NCI-H2196 (cell line): ENCODE results near the gene OR10D3.
"Not testable (repeated sequence)": the region's sequence is repeated elsewhere in the genome, so short reads cannot be mapped to it uniquely, and the experiment has no call there.

ENCODE experiments used
- DNase-seq: peaks from one replicate; lab custom pipeline; 2025; ENCODE audit not compliant: unreplicated experiment; lab: John Stamatoyannopoulos, UW

OR10D3 gene, protein sequence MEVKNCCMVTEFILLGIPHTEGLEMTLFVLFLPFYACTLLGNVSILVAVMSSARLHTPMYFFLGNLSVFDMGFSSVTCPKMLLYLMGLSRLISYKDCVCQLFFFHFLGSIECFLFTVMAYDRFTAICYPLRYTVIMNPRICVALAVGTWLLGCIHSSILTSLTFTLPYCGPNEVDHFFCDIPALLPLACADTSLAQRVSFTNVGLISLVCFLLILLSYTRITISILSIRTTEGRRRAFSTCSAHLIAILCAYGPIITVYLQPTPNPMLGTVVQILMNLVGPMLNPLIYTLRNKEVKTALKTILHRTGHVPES

DNA sequence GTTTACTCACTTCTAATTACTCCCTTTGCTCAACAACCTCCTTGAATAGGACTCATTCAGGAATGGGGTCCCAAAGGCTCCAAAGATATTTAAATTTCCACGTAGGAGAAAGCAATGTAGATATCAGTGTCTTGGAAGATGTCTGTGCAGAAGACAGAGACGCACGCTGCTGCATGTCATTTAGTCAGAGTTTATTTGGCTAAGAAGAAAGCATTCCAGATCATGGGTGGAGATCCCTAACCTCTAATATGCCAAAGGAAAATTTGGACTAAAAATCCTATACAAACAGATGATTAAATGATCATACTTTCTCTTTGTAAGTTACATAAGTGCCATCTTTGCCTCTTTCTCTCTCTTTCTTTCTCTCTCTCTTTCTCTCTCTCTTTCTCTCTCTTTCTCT lies at the start of gene OR10D3:
Gene OR10D3, plus strand, starts transcription at position 278 of the 400 bp plus-strand sequence. CDS start 1,925 bp downstream, outside the sequence.
- no peak for DNase-seq

DNA sequence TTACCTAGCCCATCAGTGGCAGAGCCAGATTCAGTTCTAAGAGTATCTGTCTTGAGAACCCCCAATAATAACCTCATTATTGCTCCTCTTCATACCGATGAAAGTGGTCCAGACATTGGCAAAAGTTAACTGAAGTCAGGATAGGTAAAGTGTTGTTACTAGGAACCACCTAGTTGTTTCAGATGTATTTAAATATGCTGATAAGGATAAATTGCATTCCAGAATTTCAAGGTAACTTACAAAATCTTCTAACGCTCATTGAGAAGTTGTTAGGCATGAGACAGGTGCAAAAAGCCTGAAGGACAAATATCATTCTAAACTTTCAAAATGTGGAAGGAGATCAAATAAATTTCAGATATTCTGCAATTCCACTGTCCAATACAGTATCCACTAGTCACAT lies 40.1 kb upstream of the OR10D3 start:
- DNase-seq: no peak

DNA sequence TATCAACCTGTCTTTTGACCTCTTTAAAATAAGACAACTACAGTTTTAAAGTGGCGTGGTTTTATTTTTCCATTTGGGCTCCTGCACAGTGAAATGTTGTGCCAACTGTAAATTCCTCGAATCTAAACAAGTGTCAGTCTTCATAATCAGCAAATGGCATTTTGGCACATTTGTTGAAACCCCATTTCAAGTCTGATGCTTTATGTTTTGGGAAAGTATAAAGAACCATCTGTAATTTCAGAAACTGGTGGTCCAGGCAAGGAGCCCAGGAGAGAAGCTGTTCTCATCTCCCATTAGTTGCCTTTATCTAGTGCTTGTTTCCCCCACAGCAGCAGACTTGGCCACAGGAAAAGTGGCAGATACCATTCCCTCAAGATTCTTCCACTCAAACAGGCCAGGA lies 35.2 kb upstream of the OR10D3 start:
- DNase-seq: no peak

DNA sequence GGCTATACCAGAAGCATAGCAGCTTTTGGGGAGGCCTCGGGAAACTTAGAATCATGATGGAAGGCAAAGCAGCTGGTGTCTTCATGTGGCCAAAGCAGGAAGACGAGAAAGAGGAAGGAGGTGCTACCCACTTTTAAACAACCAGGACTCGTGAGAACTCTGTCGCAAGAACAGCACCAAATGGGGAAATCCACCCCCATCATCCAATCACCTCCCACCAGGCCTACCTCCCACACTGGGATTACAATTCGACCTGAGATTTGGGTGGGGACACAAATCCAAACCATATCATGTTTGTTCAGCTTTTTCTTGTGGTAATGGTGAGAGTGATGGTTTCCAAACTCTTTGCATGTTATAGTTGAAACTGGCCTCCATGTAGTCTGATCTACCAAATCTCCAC lies 32.5 kb upstream of the OR10D3 start:
- DNase-seq: no peak

DNA sequence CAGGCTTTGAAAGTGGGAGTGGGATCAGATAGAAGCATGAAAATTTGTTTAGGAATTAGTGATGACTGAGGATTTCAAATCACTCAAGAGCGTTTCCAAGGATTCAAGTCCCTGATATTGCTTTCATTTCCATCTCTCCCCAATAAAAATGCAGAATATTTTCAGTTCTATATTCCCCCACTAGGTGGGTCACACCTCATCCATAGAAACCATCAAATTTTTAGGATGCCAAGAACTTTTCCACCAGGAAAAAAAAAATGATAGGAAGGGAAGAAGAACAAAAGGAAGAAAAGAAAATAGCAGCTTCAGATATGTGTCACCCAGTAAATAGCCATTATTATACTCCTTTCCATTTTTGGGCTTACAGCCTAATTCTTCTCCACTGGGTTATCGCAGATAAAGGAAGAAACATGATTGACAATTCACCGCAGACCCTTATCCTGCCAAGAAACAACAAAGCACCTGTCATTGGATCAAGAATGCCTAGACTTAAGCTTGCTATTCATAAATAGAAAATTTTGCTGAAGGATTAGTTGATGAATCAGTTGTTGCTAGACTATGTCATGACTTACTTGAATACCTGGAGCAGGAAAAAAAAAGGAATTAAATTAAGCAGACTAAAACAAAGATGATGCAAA lies 30.3 kb upstream of the OR10D3 start:
- DNase-seq: no peak

DNA sequence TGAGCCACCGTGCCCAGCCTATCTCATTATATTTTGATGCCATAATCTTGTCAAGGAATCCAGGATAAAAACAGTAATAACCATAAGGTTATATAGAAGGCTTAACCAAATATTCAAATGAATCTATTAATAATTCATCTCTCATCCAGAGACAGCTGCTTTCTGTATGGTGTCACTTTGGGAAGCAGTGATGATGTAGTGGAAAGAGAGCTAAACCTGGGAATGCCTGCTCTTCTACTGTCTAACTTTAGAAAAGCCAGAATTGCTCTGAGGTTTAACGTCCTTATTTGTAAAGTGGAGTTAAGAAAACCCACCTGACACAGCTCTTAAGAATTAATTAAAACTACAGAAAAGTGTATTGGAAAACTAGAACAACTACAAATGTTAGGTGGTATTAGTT lies 29.3 kb upstream of the OR10D3 start:
- DNase-seq: no peak

DNA sequence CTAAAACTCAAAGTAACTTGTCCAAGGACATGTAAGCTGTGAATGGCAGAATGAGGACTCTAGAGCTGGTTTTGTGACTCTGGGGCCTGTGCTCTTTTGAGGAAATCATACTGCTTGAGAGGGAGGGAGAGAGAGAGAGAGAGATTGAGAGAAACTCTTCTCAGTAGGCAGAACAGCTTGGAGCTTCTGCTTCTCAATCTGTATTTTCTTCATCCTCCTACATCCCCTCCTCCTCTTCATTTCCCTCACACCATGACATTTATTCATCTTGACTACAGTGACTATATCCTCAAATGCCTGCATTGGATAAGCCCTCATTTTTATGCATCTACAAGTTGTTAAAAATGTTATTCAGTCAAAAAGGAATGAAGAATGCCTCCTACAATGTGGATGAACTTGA lies 23.7 kb upstream of the OR10D3 start:
- no peak for DNase-seq

DNA sequence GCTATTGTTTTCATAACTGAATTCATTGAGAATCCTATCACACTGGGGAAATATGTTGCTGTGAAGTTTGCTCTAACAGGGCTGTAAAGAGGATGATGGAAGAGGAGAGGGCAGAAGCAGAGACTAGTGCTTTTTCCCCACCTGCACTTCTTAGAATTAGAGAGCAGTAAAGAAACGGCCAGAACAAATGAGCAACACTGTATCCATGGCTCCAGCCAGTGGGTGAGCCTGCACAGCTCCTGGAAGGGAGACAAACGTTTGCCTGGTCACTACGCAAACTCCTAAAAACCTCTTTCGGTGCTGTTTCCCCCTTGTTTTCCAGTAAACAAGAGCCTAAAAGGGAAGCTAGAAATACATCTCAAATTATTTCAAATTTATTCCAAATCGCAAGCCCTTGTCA lies 22.2 kb upstream of the OR10D3 start:
- no peak for DNase-seq

DNA sequence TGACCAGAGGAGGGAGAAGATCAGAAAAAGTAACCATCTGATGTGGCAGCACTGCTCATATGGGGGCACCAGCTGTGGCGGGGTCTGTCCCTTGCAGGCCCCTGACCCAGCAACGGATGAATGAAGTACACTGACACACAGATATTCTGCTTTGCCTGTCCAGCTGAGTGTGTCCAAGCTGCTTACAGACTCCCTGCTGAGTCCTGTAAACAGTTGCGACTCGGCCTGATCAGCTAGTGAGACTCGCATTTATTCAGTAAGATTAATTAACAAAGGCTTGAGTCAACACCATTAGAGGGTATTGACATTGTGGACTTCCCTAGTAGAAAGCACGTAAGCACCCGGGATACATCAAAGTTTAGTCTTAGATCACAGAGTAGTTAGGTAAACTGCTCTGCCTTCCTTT lies 15.3 kb upstream of the OR10D3 start:
- DNase-seq: peak; percentile 5

DNA sequence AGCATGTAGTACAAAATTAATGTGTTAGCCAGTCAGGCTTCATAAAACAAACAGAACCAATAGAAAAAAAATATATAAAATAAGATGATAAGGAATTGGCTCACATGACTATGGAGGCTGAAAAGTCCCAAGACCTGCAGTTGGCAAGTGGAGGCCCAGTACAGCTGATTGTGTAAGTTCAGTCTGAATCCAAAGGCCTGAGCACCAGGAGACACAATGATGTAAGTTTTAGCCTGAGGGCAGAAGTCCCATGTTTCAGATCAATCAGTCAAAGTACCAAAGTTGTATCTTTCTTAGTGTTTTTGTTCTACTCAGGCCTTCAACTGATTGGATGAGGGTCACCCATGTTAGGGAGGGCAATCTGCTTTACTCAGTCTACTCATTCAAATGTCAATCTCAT lies 14.3 kb upstream of the OR10D3 start:
- no peak for DNase-seq

DNA sequence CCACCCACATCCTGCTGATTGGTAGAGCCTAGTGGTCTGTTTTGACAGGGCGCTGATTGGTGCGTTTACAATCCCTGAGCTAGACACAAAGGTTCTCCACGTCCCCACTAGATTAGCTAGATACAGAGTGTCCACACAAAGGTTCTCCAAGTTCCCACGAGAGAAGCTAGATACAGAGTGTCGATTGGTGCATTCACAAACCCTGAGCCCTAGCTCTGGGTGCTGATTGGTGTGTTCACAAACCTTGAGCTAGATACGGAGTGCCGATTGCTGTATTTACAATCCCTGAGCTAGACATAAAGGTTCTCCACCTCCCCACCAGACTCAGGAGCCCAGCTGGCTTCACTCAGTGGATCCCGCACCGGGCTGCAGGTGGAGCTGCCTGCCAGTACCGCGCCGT lies 12.8 kb upstream of the OR10D3 start:
- not testable (repeated sequence) for DNase-seq

DNA sequence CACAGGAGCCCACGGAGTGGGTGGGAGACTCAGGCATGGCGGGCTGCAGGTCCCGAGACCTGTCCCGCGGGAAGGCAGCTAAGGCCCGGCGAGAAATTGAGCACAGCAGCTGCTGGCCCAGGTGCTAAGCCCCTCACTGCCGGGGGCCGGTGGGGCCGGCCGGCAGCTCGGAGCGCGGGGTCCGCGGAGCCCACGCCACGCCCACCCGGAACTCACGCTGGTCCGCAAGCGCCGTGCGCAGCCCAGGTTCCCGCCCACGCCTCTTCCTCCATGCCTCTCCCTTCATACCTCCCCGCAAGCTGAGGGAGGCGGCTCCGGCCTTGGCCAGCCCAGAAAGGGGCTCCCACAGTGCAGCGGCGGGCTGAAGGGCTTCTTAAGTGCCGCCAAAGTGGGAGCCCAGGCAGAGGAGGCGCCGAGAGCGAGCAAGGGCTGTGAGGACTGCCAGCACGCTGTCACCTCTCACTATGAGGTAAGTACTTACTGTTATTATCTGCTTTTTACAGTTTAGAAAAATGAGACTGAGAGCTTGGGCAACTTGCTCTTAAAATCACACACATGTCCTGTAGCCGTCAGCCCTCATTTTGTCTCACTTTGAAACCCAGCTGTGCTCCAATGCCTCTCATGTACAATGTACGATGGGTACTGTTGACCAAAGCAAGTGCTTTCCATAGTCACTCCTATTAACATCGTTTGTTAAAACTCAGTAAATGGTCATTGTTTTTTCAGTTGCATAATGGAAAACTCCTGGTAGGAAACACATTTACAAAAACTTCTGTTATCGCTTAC lies 12.2 kb upstream of the OR10D3 start:
- no peak for DNase-seq

DNA sequence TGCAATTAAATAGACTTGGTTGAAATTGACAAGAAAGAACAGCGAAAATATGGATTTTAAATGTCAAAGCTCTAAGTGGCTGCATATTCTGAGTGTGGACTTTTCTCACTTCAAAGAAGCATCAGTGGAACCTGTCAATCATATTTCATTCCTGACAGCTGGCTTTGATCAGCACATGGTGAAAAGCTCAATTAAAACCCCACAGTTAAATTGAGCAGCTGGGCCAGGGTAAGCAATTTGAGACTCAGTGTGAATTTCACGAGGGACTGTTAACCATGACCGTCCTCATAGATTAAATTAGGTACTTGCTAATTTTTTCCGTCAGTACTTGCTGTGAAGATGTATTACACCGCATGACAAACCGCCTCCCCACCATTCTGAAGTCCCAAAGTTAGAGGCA lies 11.0 kb upstream of the OR10D3 start:
- DNase-seq: no peak

DNA sequence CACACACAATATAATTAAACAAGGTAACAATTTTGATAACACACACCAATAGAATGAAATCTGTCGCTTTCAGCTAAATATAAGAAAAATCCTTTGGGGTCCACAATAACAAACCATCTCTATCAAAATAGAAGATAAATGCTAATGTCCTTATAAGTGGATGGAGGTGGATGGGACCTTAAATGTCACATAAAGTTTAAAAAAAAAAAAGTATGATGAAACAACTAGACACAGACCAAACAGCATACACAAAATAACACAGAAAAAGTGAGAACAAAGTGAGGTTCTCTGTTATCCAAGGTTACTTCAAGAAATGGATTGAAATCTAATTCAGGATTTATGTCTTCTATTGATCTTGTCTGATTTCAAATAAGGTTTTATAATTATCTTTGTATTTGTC lies 10.5 kb upstream of the OR10D3 start:
- no peak for DNase-seq

DNA sequence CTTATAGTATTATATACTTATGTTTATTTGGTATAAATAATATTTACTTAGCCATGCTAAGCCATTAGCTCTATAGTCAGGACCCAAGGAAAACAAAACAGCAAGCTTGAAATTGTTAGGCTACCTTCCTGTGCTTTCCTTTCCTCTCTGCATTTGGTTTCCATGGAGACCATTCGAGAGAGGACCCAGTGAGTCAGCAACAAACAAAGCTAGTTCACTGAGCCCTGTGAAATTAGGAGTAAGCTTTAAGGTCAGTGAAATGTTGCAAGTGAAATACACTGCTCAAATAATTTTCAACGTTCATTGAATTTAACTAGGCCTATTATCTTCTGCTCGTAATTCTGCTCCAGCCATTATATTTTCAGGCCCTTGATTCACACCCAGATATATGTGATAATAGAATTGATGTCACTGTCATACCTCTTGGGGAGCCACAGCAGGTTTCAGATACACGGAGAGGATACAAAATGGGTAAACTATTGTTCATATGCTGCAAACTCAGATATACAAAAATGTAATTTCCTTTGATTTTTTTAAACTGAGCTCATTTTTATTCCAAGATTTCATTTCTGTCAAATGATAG lies 9.1 kb upstream of the OR10D3 start:
- DNase-seq: peak; percentile 86

DNA sequence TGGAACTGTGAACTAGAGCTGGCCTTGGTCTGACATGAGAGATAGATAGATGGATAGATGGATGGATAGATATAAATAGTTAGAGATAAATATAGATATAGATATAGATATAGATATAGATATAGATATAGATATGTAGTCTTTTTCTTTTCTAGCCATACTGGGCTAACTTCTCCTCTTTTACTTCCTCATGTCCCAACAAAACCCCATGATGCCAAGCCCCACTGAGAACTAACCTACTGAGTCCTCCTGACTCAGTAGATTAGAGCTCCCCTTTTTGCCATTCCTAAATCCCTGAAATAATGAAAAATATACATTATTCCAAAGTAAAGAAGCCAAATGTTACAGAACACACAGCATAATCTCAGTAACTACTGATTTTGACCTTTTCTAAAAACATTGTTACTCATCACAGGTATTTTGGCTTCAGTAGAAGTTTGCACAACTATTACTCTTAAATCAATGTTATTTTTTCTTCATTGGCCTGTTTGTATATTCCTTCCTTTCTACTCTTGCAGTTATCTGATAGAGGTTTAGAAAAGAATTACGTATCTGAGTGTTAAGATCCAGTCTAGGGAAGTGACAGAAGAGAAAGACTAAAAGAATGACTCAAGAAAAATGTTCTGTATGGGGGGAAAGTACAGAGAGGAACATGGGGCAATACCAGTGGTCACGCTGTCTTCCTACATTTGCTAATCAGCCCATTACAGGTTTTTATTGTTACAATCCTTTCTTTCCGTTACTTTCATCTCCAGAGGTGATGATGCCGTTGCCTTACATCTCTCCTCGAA lies 6.0 kb upstream of the OR10D3 start:
- DNase-seq: no peak

DNA sequence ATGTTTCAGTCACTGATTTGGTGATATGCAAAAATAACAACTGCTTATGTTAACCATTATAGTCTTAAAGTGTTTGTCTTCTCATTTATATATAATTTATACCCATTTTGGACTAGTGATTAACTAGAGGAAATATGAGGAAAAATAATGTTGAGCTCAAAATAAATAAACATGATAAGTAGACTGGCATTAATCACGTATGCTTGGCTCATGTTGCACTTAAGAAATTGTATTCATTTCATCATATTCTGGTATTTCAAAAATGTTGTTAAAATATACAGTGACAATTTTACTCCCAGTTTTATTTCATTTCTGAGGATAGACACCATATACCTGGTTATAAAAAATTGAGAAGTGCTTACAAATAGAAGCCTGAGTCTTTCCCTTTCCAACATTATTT lies 3.8 kb upstream of the OR10D3 start:
- DNase-seq: no peak

DNA sequence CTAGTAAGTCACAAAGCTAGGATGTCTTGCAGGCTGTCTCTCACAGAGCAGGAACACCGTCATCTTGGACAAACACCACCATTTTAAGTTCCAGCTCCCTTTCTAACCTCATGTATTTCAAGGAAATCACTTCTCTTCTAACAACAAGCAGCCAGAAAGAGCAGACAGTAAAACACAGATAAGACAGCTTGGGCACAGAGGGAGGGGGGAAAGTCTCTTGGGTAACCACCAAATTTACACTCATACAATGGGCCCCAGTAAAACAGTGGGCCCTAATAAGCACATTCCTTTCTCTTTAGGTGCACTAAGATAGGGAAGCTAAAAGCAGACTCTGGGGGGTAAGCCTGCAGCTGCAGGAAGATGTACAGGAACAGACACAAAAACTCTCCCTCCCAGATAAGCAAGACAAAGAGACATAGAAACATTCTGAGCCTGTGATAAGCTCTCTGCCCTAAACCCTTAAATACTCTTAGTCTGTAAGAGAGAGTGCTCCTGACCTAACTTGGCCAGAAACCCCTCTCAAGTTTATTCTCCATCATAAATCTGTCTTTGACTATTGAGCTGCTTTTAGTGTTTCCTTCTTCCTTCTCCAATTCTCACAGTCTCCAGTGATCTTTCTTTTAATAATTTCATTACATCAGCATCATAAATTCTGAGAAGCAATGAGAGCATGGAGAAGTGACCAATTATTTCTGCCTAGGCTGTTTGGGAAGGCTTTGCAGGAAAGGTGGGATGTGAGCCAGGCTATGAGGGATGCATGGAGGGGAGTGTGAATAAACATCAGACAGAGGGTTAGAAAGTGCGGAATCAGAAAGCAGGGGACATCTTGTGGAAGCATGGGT lies 7.4 kb downstream of the OR10D3 start:
- no peak for DNase-seq

DNA sequence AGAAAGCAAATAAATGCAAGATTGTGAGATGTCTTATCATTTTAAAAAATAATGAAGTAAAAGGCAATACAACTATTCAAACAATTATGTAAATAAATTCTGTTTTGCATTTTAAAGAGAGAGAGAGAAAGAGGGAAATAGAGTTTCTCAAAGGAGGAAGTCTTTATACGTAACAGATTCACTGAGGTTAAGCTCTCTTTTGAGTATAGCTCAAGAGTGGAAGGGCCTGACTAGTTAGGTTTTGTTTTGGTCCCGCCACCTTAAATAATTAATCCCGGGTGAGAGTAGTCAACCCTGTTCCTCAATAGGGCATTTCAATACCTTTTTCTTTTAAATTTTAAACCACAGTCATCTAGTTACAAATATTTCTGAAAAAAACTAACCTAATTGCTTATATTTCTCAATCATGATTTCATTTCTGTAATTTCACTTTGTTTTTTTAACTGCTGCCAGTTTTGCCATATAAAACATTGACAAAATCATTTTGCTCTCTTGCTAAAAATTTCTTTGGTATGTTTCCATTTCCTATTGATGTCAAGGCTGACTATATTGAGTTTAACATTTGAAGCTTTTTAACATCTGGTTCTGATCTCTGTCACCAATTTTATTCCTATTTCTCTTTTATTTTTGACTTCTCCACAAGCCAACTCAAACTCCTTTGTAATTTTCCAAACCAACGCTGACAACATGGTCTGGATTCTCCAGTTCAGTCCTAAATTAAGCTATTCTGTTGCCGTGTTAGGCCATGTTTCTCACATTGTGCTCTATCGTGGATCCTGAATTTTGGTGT lies 10.3 kb downstream of the OR10D3 start:
- DNase-seq: no peak
